Jurkat, Clone E6-1 (cell line): ENCODE measurements around the gene BSDC1. TPM values are rescaled to one million over a fixed set of nuclear protein-coding genes. Genes with fewer than 3 reads are reported as not detected.
A peak's percentile ranks its signal among the peaks of the same experiment; 100 is the strongest.
"Not testable (repeated sequence)": the region's sequence is repeated elsewhere in the genome, so short reads cannot be mapped to it uniquely, and the experiment has no call there.

Experiments used
- DNase-seq: peaks from one replicate; pipeline ENCODE4 v3.0.0-alpha.2; 2011; ENCODE audit warnings: low read depth, low spot score
- H3K4me3 ChIP-seq: 2 replicates; pipeline ENCODE4 v1.5.1; 2011; ENCODE audit warnings: mild to moderate bottlenecking, low read length, control low read depth, moderate library complexity
- polyA plus RNA-seq: library from polyadenylated mRNA; unstranded; fragments of >200 nt; gene quantifications from one replicate; pipeline ENCODE4 v1.2.1, GENCODE V29; 2012; ENCODE audit warnings: missing spikeins; ENCODE audit not compliant: insufficient read length, insufficient read depth

BSDC1 gene, protein sequence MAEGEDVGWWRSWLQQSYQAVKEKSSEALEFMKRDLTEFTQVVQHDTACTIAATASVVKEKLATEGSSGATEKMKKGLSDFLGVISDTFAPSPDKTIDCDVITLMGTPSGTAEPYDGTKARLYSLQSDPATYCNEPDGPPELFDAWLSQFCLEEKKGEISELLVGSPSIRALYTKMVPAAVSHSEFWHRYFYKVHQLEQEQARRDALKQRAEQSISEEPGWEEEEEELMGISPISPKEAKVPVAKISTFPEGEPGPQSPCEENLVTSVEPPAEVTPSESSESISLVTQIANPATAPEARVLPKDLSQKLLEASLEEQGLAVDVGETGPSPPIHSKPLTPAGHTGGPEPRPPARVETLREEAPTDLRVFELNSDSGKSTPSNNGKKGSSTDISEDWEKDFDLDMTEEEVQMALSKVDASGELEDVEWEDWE
- polyA plus RNA-seq: 33.1 TPM

DNA sequence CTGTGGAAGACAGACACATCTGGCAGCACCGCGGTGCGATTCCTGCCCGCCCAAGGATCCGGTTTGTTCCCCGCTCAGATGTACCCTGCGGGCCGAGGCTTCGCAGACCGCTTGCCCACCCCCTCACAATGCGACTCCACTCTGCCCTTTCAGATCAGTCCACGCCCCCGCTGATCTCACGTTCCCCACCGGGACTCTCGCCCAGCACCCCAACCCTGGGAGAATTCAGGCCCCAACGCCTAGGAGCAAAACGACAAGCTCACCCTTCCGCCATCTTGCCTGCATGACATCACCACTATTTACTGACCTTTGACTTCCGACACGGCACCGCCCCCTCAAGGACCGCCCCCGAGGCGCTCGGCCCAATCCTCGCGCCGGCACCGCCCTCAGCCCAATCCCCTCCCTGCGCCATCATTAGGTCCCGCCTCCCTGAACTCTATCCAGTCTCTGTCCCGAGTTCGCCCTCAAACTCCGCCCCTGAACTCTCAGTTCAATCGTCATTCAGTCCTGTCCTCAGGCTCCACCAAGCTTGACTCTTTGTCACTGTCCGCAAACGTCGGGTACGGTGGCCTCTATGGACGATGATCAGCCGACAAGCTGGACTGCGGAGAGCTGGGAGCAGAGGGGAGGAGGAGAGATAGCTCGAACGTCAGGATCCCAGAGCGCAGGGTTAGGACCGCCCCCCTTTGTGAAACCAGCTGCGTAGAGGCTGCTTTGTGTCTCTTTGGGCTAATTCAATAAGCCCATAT lies at the start of gene BSDC1:
BSDC1 (minus strand) TSS at position 301 of the 749 bp plus-strand sequence; CDS start at position 274, 27 bp downstream.
- peak; percentile 93 for DNase-seq
- H3K4me3 ChIP-seq: peak within 1 kb of the TSS; percentile 94

DNA sequence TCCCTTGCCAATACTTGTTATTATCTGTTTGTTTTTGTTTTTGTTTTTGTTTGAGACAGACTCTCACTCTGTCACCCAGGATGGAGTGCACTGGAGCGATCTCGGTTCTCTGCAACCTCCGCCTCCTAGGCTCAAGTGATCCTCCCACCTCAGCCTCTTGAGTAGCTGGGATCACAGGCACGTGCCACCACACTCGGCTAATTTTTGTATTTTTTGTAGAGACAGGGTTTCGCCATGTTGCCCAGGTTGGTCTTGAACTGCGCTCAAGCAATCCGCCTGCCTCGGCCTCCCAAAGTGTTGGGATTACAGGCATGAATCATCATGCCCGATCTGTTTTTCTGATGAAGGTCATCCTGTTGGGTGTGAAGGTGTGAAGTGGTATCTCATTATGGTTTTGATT lies 47.2 kb upstream of the BSDC1 start:
- DNase-seq, H3K4me3 ChIP-seq: not testable (repeated sequence)

DNA sequence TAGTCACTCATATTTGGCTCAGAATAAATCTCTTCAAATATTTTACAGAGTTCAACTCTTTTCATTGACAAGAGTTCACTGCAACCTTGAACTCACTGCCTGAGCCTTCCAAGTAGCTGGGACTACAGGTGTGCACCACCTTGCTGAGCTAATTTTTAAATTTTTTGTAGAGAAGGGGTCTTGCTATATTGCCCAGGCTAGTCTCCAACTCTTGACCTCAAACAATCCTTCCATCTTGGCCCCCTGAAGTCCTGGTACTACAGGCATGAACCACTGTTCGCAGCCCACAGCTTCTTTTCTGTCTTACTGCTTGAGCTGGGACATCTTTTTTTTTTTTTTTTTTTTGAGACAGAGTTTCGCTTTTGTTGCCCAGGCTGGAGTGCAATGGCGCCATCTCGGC lies 44.5 kb upstream of the BSDC1 start:
- not testable (repeated sequence) for H3K4me3 ChIP-seq, DNase-seq

DNA sequence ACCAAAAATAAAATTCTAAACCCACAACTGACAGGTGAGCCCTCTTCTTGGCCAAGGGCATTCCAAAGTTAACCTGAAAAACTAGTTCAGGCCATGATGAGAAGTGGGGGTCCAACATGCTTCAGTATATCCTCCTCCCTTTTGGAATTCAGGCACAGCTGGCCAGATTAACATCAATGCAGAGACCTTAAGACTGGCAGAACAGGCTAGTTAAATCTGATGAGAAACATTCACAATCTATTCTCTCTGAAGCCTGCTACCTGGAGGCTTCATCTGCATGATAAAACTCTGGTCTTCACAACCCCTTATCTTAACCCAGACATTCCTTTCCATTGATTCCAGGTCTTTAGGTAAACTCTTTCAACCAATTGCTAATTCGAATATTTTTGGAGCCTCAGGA lies 43.9 kb upstream of the BSDC1 start:
- no peak overlapping the region for H3K4me3 ChIP-seq
- no peak for DNase-seq

DNA sequence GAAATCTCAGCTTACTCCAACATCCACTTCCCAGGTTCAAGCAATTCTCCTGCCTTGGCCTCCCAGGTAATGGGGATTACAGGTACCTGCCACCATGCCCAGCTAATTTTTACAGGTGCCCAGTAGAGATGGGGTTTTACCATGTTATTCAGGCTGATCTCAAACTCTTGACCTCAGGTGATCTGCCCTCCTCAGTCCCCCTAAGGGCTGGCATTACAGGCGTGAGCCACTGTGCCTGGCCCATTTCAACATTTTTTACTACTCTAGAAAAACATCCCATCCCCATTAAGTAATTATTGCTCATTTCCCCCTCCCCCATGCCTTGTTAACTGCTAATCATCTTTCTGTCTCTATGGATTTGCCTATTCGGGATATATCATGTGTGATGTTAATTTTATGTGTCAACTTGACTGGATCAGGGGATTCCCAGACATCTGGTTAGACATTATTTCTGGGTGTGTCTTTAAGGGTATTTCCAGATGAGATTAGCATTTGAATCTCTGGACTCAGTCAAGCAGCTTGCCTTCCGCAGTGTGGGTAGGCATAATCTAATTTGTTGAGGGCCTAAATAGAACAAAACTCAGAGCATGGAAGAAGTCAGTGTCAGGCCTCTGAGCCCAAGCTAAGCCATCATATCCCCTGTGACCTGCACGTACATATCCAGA lies 37.6 kb upstream of the BSDC1 start:
- no peak for DNase-seq
- H3K4me3 ChIP-seq: no peak overlapping the region

DNA sequence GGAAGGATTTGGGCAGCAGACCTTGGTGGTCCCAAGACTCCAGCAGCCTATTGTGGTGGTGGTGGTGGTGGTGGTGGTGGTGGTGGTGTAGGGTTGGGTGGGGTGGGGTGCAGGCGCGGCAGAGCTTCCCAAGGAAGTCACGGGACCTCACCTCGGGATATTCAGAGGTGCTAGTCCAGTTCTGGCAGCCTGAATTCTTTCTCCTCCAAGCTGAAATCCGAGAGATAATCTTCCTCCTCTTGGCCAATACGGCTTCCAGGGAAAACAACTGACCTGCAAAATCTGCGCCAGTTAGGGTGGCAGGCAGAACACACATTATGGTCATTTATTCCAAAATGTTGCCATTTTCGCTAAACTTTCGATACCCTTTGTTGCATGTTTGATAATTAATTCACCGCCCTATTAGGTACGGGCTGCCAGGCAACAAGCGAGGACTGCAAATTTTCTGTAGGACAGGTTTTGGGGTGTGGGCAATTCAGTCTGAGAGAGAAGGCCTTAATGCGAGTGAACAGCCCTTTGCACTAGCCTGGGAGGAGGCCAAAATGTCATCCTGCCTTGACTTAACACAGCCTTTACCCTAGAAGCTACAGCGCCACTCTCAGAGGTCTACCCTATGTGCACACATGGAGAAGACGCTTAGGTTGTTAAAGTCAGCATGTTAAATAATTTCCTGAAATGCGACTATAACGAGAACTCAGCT lies 33.2 kb upstream of the BSDC1 start:
- H3K4me3 ChIP-seq: no peak overlapping the region
- DNase-seq: no peak

DNA sequence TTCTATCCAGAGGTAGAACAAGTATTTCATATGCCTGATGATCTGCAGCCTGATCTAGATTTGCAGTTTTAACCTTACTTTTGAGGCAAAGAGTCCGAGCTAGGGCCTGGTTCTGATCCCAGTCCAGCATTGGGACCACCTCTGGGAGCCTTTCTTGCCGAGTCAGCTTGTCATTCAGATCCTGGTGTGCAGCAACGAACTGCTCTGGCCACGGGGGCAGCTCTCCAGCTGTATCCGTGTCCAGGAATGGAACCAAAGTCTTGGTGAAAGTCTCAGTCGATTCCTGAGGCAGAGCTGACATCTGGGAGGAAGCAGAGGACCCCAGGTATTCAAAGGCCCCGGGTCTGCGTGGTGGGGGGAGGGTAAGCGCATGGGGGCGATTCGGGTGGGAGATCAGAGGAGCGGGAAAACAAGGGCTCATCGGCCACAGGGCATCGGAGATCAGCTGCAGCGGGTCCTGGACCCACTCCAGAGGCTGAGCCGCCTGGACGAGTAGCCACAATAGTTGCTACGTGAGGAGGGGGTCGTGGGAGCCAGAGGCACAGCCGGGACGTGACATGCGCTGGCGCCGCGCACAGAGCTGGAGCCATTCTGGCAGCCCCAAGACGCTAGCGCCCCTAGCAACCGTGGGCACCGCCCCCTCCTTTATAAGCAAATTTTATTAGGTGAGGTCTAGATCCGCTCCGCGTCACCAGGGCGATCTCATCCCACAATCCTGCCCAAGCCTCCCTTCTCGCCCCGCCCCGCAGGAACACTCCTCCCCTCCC lies 32.4 kb upstream of the BSDC1 start:
- H3K4me3 ChIP-seq: no peak overlapping the region
- no peak for DNase-seq

DNA sequence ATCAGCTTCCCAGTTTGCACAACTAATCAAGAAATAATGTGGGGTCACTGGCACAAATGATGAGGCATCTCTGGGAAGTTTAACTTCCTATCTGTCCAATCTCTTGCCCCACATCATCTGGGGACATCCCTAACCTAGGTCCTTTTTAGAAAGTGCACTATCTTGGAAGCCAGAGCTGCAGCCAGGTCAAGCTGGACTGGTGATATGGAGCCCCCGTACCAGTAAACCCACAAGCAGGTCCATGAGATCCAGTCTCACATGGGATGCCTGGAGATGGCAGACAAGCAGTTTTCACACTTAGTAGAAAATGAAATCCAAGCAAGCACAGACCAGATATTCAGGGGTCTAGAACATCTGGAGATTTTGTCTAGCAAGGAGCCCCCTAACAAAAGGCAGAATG lies 27.5 kb upstream of the BSDC1 start:
- no peak for DNase-seq
- no peak overlapping the region for H3K4me3 ChIP-seq

DNA sequence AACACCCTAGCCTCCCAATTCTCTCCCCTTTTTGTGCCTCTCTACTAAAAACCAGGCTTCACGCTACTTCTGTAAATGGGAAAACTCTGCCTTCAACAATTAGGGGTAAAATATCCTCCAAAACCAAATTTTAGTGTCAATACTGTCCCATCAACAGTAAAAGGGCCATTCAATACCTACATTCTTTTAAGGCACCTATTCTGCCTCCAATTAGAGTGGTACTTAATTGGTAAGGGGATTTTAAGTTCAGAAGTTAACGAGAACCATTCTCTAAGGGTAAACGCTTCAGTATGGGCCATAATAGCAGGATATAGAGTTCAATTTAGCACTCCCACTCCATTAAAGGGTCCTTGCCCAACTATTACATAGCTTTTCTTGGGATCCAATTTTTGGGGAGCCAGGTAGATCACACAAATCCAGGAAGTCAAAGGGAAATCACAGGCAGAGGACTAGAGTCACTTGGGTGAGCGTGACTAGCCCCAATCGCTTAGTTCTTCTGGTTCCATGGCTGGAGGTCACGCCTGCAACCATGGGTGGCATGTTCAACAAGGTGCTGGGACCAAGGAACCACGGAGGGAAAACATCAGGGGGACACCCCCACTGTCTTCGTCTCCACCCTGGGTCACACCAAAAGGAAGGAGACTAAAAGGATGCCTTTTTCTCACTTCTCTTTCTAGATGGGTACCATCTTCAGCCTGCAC lies 20.1 kb upstream of the BSDC1 start:
- H3K4me3 ChIP-seq: no peak overlapping the region
- DNase-seq: no peak

DNA sequence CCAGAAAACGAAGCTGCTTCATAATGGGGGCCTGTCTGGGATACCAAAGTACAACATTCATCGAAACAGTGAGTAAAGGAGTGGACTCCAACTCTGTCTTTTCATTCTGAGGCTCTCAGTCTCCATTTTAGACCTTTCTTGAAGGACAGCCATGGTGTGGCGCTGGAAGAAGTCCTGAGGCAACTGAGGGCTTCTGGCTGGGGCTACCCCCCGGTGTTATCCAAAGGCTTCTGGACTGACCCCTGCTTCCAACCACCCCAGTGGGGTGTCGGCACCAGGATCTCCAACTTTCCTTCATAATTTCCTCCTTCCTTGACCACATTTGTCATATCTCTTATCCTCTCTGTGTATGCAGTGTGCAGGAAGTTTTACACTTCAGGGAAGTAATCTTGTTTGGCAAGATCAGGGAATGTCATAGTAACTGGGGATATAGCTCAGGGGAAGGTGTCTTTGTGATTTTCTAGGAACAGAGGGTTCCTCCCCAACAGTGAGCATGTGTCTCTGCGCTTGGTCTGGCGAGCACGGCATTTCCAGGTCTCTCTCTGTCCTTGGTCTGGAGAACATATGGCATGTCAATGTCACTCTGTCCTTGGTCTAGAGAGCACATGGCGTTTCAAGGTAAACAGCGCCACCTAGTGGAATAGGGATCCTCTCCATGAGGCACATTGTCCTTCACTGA lies 19.4 kb upstream of the BSDC1 start:
- H3K4me3 ChIP-seq: no peak overlapping the region
- peak; percentile 79 for DNase-seq

DNA sequence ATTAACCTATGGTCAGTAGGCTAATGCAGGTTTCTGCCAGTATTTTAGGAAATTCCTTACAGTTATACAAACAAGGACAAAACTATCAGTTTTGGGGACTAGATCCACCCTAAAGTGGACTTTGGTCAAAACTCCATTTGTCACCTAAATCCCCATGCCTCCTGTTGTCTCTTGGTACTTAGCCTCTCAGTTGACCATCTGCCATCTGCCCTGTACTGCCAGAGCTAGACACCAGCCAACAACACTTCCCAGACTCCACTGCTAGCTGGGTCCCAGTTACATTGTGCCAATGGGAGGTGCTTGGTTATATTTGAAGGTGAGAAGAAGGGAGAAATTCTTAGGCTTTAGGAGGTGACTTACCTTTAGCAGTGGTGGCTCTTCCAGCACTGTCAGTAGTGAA lies 17.0 kb upstream of the BSDC1 start:
- no peak overlapping the region for H3K4me3 ChIP-seq
- no peak for DNase-seq

DNA sequence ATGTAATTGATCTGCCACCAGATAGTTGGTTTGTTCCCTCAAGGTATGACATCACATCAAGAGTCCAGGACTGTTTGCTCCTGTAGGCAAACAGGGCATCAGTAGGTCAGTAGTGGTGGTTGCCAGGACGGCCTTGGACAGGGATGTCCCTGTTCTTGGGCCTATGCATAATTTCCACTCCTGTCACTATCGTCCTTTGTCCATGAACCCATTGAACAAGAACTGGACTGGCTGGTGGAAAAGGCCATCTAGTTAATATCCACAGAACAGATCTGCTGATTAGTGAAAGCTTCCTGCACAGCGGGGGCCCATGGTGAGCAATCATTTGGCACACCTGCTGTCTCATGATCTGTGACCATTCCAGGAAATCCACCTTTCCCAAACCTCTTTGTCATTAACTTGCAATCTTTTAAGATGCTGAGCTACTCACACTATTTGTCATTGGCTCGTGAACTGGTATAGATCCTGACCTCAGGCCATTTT lies 12.4 kb upstream of the BSDC1 start:
- no peak for DNase-seq
- no peak overlapping the region for H3K4me3 ChIP-seq

DNA sequence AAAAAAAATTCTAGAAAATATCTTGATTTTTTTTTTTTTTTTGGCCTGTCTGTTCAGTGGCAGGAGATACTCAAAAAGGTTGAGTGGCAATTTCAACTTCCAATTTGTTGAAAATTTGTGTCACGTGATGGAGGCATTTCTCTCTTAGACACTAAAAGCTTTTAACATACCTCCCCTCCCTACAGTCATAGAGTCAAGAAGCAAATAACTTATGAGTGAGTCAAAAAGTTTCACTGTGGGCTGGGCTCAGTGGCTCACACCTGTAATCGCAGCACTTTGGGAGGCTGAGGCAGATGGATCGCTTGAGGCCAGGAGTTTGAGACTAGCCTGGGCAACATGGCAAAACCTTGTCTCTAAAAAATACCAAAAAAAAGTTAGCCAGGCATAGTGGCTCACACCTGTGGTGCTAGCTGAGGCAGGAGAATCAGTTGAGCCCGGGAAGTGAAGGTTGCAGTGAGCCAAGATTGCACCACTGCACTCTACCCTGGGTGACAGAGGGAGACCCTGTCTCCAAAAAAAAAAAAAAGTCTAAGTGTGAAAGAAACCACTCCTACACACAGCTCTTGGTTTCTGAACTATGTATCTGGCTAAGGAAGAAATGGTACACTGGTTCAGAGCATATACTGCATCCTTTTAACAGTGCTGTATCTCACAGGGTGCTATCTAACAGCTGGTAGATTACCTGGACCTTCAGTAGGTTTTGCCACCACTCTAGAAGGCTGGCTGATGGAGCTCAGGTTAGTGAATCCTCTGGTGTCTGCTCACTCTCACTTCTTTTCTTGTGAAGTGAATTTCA lies 11.6 kb upstream of the BSDC1 start:
- DNase-seq: no peak
- H3K4me3 ChIP-seq: no peak overlapping the region

DNA sequence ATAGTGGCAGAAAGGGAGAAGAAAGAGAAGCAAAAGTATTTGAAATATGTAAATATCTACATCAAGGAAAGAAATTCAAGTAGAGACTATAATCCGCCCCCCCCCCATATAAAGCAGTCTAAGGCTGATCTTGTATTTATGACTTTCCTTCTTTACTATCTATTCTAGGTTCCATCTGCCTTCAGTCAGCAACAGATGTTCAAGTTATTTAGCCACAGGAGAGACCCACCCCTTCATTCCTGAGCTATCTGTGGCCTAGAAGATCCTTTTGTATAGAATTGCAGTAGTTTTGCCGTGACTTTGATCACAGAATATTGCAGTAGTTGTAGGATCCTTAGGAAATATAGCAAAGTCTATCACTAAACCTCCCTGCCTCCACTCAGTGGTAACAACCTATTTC lies 10.7 kb upstream of the BSDC1 start:
- H3K4me3 ChIP-seq: no peak overlapping the region
- DNase-seq: no peak

DNA sequence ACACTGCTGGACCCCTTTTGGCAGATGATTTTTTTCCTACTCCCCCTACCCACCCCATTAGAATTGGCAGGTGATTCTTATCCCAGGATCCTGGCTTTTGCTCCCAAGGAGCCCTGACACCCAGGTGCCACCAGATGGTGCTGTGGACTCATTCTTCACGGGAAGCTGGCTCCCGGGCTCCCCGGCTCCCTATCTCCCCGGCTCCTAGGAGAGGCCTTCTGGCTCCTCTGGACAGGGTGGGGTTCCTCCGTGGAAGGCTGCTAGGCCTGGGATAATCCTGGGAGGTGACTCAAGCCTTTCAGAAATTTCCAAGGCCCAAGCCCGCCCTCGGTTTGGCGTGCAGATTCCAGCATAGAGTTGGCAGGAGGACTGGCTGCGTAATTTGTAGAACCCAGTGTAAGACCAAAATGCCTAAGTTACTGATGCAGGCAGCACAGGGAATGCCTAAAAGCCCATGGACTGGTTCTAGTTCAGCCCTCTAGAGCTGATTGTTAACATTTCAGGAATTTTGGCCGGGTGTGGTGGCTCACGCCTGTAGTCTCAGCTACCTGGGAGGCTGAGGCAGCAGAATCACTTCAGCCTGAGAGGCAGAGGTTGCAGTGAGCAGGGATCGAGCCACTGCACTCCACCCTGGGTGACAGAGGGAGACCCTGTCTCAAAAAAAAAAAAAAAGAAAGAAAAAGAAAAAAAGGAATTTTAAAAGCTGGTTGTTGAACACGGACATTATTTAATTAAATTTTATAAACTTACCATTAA lies 6.8 kb upstream of the BSDC1 start:
- no peak for DNase-seq
- no peak overlapping the region for H3K4me3 ChIP-seq

DNA sequence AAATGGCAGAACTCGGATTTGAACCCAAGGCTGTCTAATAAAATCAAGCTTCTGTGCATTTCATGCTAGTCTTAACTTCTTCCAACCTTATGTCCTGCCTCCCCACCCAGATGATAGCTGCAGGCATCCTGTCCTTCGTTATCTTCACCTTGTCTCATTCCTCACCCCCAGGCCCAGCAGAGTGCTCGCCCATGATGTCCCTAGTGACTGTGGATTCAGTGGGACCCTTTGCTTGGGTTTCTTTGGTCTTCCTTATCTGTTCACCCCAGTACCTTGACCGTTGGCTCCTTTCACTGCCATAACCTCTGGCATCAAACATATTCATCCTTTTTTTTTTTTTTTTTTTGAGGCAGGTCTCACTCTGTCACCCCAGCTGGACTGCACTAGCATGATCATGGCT lies 5.6 kb upstream of the BSDC1 start:
- no peak overlapping the region for H3K4me3 ChIP-seq
- DNase-seq: no peak
